Vagina (tissue), 2 donors: ENCODE data around the gene LHFPL5.

ENCODE experiments used
- POLR2A ChIP-seq, 2 donors: fragments of 450-650 bp; IDR thresholded peaks; one replicate each; pipeline ENCODE4 v1.6.1; 2017; ENCODE audit warnings: antibody characterized with exemption in 2 of 2, mild to moderate bottlenecking in 2 of 2, moderate library complexity in 2 of 2
- POLR2AphosphoS5 ChIP-seq, 2 donors: sonication (generic); formaldehyde crosslinking; IDR thresholded peaks; one replicate each; pipeline ENCODE4 v1.9.0; 2017; ENCODE audit warnings: antibody characterized with exemption in 2 of 2, mild to moderate bottlenecking in 2 of 2, low read depth in 1 of 2; ENCODE audit not compliant: insufficient read depth in 1 of 2
- TF ChIP-seq, protein P1 (sequence below), 3 experiments: fragments of 450-650 bp in 2 of 3; fragments of 200-600 bp in 1 of 3; sonication (generic) in 1 of 3; IDR thresholded peaks; one replicate each; pipeline ENCODE4 v1.5.1; 2017 to 2019; ENCODE audit warnings: antibody characterized with exemption in 3 of 3, mild to moderate bottlenecking in 2 of 3, moderate library complexity in 2 of 3

DNA sequence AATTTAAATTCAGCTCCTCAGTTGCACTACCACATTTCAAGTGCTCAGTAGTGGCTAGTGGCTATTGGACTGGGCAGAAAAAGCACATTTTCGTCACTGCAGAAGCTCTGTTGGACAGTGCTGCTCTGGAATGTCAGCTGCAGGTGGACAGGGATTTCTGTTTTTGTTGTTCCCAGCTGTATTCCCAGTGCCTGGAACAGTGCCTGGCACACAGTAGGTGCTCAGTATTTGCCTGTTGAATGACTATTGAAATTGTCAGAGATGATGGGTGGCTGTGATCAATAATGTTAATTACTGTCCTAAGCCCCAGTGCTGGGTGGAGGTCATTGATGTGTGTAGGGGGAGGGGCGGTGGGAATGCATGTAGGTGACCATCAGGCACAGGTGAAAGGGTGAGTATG lies 18.9 kb upstream of the LHFPL5 start:
- TF ChIP-seq POLR2AphosphoS5 (IDR thresholded peaks at IDR 0.05; ENCODE audit: insufficient read depth in 1 of 2, low read depth in 1 of 2): no peak
- TF ChIP-seq, protein P1, sequence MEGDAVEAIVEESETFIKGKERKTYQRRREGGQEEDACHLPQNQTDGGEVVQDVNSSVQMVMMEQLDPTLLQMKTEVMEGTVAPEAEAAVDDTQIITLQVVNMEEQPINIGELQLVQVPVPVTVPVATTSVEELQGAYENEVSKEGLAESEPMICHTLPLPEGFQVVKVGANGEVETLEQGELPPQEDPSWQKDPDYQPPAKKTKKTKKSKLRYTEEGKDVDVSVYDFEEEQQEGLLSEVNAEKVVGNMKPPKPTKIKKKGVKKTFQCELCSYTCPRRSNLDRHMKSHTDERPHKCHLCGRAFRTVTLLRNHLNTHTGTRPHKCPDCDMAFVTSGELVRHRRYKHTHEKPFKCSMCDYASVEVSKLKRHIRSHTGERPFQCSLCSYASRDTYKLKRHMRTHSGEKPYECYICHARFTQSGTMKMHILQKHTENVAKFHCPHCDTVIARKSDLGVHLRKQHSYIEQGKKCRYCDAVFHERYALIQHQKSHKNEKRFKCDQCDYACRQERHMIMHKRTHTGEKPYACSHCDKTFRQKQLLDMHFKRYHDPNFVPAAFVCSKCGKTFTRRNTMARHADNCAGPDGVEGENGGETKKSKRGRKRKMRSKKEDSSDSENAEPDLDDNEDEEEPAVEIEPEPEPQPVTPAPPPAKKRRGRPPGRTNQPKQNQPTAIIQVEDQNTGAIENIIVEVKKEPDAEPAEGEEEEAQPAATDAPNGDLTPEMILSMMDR (IDR thresholded peaks at IDR 0.05): no peak
- TF ChIP-seq POLR2A (IDR thresholded peaks at IDR 0.05): no peak
